Measurements from ENCODE around the gene BMP15. TPM values are rescaled to one million over a fixed set of nuclear protein-coding genes. Genes with fewer than 3 reads are reported as not detected.

BMP15 gene
- total RNA-seq (2014; rRNA removed), result not detected in 2 replicates
- Bru-seq, nascent RNA, result not detected
- not detected for BruChase-seq, experiment 1, labeled RNA remaining after a 6-hour chase
- not detected for BruChase-seq, experiment 2, labeled RNA remaining after a 2-hour chase
- long read RNA-seq, result 0 reads

DNA sequence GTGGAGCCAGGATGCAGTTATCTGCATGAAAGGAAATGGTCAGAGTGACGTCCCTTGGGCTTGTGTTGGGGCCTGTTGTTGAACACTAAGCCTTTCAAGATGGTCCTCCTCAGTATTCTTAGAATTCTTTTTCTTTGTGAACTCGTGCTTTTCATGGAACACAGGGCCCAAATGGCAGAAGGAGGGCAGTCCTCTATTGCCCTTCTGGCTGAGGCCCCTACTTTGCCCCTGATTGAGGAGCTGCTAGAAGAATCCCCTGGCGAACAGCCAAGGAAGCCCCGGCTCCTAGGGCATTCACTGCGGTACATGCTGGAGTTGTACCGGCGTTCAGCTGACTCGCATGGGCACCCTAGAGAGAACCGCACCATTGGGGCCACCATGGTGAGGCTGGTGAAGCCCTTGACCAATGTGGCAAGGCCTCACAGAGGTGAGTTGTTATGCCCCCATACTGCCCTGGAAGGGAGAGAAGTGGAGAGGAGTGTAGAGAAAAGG, at the start of gene BMP15:
BMP15 (plus strand) TSS at position 51 of the 492 bp plus-strand sequence; CDS start at position 100, 49 bp downstream.
- CTCF ChIA-PET, result no interaction called here

GRCh38 chrX:50863471-50863870, 47.1 kb upstream of the BMP15 start:
- ATAC-seq (no peak), DNase-seq (no peak)
- H3K4me2 ChIP-seq (ENCODE audit: low read length), result no peak overlapping the region

More for the DNA sequence above, at the start of gene BMP15:
- BruUV-seq (replicated peaks), result no TSS peak
- Histone ChIP-seq H2AFZ (ENCODE audit: low read length) (no peak within 1 kb of the TSS), H3K27ac (ENCODE audit: low read length) (no peak within 1 kb of the TSS), H3K9me2 (replicated peaks; ENCODE audit: low read length) (no peaks in the 10 kb centered on the region), H3K27me3 (ENCODE audit: low read length) (no peaks in the 10 kb centered on the region), H3K79me2 (ENCODE audit: low read length) (no peaks in the 10 kb centered on the region), H4K20me1 (ENCODE audit: low read length) (no peaks in the 10 kb centered on the region), H3F3A (ENCODE audit: low read length, unreplicated experiment) (no peaks in the 10 kb centered on the region), H3K36me3 (ENCODE audit: low read depth, low read length) (no peaks in the 10 kb centered on the region), H3K9ac (ENCODE audit: low read length) (no peak within 1 kb of the TSS), H3K4me3 (ENCODE audit: low read length) (no peak within 1 kb of the TSS), H3K4me1 (ENCODE audit: insufficient read depth, low read length) (no peaks in the 10 kb centered on the region), H3K4me2 (ENCODE audit: low read length) (no peak within 1 kb of the TSS), H3K9me3 (ENCODE audit: low read length) (no peaks in the 10 kb centered on the region)
- POLR2A ChIA-PET (ENCODE audit: unreplicated experiment), result no interaction called here
- TF ChIP-seq EZH2 (IDR thresholded peaks at IDR 0.05; ENCODE audit: low read length, unreplicated experiment), result no peak
- no peak for DNase-seq
- intact Hi-C loops (cut with micrococcal nuclease), result no loop called here
- no peak for ATAC-seq

DNA sequence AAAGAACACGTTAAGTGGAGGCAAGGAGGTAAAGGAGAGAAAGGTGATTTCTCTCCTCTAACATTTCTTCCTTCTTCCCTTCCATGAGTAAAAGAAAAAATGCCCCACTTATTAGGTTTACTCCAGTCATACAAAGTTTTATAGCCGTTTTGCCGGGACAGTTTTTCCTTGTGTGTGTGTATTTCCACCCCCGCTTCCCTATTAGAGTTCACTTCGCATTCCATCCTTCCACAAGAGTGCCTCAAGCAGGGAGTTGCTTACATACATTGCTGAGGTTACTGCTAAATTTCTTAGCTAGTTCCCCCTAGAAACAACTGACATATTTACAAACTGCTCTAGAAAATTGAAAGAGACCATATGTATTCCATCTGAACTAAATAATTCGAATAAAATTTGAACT, 45.2 kb upstream of the BMP15 start:
- no peak overlapping the region for H3K4me2 ChIP-seq (ENCODE audit: low read length)
- CTCF ChIA-PET, result no interaction called here
- ATAC-seq, result no peak

More at GRCh38 chrX:50863471-50863870, 47.1 kb upstream of the BMP15 start:
- no peaks in the 10 kb centered on the region for H3K36me3 ChIP-seq (ENCODE audit: low read depth, low read length)
- ChIA-PET CTCF (no interaction called here), POLR2A (ENCODE audit: unreplicated experiment) (no interaction called here)
- no peaks in the 10 kb centered on the region for H3K9me2 ChIP-seq (replicated peaks; ENCODE audit: low read length)
- H4K20me1 ChIP-seq (ENCODE audit: low read length), result no peaks in the 10 kb centered on the region
- no peak overlapping the region for H3K9ac ChIP-seq (ENCODE audit: low read length)
- H3F3A ChIP-seq (ENCODE audit: low read length, unreplicated experiment), result no peaks in the 10 kb centered on the region
- BruUV-seq (replicated peaks), result no TSS peak
- no peak overlapping the region for H3K27ac ChIP-seq (ENCODE audit: low read length)
- TF ChIP-seq EZH2 (IDR thresholded peaks at IDR 0.05; ENCODE audit: low read length, unreplicated experiment), result no peak
- no peak for TF ChIP-seq EZH2phosphoT487 (IDR thresholded peaks at IDR 0.05; ENCODE audit: borderline replicate concordance, low read length)
- no peaks in the 10 kb centered on the region for H3K27me3 ChIP-seq (ENCODE audit: low read length)
- H2AFZ ChIP-seq (ENCODE audit: low read length), result no peak overlapping the region
- no peaks in the 10 kb centered on the region for H3K79me2 ChIP-seq (ENCODE audit: low read length)
- no peak overlapping the region for H3K4me3 ChIP-seq (ENCODE audit: low read length)
- no peaks in the 10 kb centered on the region for H3K4me1 ChIP-seq (ENCODE audit: insufficient read depth, low read length)
- intact Hi-C loops (cut with micrococcal nuclease), result no loop called here
- no peaks in the 10 kb centered on the region for H3K9me3 ChIP-seq (ENCODE audit: low read length)

More for the DNA sequence above, 45.2 kb upstream of the BMP15 start:
- no peaks in the 10 kb centered on the region for H3K9me2 ChIP-seq (replicated peaks; ENCODE audit: low read length)
- DNase-seq, result no peak
- intact Hi-C loops (cut with micrococcal nuclease), result no loop called here
- no peak overlapping the region for H3K9ac ChIP-seq (ENCODE audit: low read length)
- no peak overlapping the region for H3K27ac ChIP-seq (ENCODE audit: low read length)
- H3K79me2 ChIP-seq (ENCODE audit: low read length), result no peaks in the 10 kb centered on the region
- H3K4me1 ChIP-seq (ENCODE audit: insufficient read depth, low read length), result no peaks in the 10 kb centered on the region
- H3F3A ChIP-seq (ENCODE audit: low read length, unreplicated experiment), result no peaks in the 10 kb centered on the region
- no peaks in the 10 kb centered on the region for H3K36me3 ChIP-seq (ENCODE audit: low read depth, low read length)
- no peaks in the 10 kb centered on the region for H3K27me3 ChIP-seq (ENCODE audit: low read length)
- POLR2A ChIA-PET (ENCODE audit: unreplicated experiment), result no interaction called here
- BruUV-seq (replicated peaks), result no TSS peak
- no peak for TF ChIP-seq EZH2phosphoT487 (IDR thresholded peaks at IDR 0.05; ENCODE audit: borderline replicate concordance, low read length)
- no peak for TF ChIP-seq EZH2 (IDR thresholded peaks at IDR 0.05; ENCODE audit: low read length, unreplicated experiment)
- TF ChIP-seq, protein P1, sequence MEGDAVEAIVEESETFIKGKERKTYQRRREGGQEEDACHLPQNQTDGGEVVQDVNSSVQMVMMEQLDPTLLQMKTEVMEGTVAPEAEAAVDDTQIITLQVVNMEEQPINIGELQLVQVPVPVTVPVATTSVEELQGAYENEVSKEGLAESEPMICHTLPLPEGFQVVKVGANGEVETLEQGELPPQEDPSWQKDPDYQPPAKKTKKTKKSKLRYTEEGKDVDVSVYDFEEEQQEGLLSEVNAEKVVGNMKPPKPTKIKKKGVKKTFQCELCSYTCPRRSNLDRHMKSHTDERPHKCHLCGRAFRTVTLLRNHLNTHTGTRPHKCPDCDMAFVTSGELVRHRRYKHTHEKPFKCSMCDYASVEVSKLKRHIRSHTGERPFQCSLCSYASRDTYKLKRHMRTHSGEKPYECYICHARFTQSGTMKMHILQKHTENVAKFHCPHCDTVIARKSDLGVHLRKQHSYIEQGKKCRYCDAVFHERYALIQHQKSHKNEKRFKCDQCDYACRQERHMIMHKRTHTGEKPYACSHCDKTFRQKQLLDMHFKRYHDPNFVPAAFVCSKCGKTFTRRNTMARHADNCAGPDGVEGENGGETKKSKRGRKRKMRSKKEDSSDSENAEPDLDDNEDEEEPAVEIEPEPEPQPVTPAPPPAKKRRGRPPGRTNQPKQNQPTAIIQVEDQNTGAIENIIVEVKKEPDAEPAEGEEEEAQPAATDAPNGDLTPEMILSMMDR (conservative IDR thresholded peaks at IDR 0.05; ENCODE audit: low read depth, low read length), result no peak
- H2AFZ ChIP-seq (ENCODE audit: low read length), result no peak overlapping the region
- H3K9me3 ChIP-seq (ENCODE audit: low read length), result no peaks in the 10 kb centered on the region
- H4K20me1 ChIP-seq (ENCODE audit: low read length), result no peaks in the 10 kb centered on the region
- H3K4me3 ChIP-seq (ENCODE audit: low read length), result no peak overlapping the region

Data from PC-3 (cell line).